Inflammatory macrophage treated with lipopolysaccharide for 1 hour (primary cell): ENCODE measurements around the gene RGS11.
"Not testable (repeated sequence)": the region's sequence is repeated elsewhere in the genome, so short reads cannot be mapped to it uniquely, and the experiment has no call there.

Experiments used
- DNase-seq, 2 donors: peaks; one replicate each; pipeline ENCODE4 v3.0.0-alpha.2; 2020 to 2022

RGS11 gene

DNA sequence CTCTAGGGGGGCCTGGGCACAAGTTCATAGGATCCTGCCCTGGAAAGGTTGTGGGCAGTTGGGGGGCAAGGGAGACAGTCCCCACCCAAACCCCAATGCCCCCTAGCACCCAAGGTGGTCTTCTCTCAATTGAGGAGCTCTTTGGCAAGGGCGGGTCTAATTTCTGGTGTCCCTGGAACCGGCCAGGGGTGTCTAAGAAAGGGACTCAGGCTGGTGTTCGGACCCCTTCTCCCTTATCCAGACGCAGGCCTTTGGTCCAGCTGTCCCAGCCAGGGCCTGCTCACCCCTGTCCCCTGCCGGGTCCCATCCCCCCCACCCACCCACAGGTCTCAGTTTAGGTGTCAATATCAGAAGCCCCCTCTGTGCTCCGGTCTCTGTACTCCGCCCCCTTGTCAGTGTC lies 3.8 kb upstream of the RGS11 start:
- no peak for DNase-seq

DNA sequence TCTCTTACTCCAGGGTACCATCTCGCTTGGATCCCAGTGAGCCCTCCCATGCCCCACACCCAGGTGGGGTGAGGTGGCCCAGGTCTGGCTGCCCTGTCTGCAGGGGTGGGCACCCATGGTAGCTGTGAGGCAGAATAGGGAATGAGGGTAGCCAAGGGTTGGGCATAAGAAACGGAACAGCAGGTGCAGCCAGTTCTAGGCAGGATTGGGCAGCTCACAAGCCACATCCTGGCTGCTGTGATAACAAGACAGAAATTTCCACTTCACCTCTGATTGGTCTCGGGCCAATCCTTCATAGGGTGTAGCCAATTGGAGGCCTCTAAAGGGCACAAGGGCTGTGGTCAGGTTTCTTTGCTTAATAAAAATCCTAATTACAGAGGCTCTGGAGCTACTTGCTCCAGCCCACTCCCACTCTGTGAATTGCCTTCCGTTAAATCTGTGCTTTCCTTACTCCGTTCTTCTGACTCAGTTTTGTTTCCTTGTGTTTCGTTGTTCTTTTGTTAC lies 3.2 kb upstream of the RGS11 start:
- peak in 1 of 2 donors; percentile 2 for DNase-seq

DNA sequence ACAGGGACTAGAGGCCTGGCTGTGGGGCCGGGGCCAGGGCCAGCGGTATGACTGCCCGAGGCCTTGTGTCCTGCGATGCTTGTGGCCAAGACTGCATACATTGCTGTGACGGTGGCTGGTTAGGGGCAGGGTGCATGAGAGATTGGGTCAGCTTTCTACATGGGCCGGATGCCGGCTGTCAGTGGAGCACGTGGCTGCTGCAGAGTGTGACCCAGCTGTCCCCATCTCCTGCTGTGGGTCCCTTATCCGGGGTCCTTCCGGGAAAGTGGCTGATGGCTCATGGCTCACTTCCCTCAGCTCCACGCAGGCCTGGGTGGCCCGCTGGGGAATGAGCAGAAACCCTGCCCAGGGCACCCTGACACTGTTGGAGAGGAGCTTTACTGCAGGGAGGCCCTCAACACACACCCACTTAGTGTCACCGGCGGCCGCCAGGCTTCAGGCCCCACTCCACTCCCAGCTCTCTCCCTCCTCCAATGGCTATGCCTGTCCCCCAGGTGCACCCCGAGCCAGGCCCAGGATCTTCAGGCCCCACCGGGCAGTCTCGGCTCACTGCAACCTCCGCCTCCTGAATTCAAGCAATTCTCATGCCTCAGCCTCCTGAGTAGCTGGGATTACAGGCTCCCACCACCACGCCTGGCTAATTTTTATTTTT lies 808 bp upstream of the RGS11 start:
- no peak for DNase-seq

DNA sequence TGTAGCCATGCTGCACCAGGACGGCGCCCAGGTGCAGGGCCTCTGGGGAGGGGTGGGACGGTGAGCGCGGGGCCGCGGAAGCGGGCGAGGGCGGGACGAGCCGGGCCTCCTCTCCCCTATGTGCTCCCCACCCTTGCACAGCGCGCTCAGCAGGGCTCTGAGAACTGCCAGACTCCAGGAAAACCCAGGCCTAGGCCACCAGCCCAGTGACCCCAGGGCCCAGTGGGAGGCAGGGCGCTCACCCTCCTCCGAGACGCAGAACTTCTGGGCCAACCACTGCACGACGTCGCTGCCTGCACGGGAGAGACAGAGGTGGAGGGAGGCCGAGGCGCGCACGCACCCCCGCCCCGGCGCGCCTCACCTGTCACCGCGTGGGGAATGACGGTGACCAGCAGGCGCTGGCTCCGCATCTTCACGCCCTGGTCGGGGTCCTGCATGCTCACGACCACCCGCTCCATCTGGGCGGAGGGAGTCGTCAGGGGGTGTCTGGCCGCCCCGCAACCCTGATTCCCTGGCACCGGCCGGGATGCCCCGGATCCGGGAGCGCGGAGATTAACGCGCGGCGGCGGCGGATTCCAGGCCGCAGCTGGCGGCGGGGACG lies 603 bp downstream of the RGS11 start:
- DNase-seq, result no peak

DNA sequence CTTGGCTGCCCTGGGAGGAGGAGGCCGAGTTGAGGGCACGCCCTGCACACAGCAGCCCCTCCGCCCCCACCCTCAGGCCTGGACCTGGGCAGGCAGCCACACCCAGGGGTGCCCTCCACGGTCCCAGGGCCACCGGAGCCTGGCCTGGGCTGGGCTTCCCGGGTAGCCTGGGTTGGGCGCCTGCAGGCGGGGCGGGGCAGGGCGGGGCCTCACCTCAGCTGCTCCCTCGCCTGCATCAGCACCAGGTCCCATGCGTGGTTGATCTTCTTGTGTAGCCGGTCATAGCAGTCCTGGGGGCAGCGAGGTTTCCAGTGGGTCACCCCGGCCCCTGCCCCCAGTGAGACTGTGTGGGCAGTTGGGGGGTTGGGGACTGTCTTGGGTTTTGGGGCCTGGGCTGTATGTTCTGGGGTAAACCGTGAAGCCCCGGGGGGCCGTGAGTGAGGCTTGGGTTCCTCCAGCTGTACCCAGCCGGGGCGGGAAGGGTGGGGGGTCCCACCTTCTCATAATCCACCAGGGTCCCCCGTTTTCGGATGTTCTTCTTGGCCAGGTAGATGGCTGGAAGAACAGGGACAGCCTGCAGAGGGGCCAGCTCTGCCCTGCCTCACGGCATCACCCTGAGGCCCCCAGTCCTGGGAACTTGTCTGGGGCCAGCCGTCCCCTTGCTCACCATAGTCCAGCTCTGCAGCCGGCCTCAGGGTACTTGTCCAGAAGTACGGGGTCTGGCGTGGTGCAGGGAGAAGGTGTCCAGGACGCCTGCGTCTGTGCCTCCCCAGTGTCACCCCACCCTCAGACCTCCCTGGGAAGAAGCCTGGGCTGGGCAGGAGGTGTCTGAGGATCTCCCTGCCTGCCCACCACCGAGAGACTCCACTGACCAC lies 2.0 kb downstream of the RGS11 start:
- no peak for DNase-seq

DNA sequence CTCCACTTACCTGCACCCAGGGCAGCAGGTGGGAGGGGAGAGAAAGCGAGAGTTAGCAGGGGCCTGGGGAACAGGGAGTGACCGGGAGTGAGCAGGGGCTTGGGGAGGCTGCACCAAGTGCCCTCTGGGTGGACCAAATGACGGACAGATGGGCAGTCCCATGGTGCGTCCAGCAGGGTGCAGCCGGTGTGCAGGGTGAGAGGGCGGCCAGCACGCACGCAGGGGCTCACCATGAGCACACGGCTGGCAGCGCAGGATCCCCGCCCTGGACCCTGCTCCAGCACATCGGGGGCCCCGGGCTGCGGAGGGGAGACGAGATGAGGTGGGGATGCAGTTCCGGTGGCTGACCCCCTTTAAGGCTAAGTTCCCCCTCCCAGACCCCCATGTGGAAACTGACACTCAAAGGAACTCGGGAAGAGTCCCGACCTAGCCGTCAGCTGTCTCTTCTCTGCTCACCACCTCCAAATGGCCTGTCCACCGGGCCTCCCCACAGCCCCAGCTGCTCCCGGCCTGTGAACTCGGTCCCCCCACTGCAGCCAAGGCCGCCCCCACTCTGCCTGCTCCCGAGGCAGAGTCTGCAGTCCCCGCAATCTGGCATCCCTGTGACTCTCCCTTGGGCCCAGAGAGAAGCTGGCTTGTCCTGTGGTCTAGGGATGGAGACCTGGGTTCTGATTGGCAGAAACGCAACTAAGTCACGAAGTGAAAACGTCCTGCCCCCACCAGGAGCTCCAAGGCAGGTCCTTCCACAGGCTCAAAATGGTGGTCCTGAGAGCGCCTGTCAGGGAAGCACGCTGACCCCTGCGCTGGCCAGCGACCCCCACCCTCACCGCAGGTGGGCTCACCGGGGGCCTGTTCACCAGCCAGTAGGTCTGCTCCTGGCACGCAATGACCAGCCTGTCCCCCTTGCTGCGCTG lies 2.9 kb downstream of the RGS11 start:
- DNase-seq, result no peak

DNA sequence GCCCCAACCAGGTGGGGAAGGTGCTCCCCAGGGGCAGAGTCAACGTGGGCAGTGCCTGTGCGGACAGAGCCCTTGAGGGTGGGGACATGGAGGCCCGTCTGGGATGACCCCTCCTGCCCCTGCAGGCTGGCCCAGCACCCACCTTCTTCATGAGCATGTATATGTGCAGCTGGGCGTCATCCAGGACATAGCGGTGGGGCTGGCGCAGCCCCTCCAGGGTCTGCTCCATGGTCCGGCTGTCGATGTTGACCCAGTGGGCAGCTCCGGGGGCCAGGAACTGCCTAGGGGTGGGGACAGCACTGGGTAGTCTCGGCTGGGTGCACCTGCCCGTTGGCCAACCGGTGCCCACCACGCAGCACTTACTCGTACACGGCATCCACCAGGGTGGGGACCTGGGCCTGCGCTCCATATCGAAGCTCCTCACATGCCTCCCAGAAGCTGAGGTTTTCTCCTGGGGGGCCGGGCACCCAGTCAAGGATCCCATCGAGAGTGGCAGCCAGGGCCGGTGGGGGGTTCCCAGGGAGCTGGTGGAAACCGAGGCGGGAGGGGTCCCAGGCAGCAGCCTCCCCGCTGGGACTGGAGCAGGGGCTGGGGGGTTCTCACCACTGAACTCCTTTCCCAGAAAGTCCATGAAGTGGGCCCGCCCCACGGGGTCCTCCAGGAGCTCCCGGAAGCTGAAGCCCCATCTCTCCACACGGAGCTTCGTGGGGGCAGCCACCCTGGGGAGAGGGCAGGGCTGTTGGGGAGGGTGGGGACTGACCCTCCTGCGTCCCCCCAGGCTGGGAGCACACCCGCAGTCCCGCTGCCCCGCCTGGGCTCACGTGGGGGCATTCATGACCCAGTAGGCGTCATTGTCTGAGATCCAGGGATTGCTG lies 5.1 kb downstream of the RGS11 start:
- DNase-seq, result no peak

DNA sequence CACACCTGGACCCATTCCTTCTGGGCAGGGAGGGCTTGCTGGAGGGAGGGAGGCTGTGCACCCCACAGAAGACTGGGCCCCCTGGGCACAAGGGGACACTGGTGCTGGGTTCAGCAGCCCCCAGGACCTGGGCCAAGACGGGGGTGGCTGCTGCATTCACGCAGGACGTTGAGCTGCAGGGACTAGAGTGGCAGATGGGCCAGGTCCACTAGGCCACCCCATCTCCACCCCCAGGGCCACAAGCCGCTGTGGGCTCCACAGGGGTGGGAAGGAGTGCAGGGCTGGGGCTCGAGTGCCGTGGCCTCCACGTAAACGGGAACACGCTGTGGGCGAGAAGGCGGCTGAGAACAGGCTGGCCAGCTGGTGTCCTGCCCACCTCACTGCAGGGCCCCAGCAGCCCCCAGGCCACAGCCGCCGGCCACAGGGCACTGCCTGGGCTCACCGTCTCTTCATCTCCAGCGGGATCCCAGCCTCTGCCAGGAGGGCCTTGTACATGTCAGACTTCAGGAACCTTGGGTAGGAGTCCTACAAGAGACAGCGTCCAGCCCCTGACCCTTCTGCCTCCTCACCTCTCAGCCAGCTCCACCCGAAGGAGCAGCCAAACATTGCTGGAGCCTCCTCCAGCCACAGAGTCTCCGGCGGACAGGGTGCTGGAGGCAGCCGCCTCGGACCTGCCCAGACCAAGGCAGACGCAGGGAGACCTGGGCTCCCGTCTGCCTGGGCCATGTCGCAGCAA lies 6.5 kb downstream of the RGS11 start:
- DNase-seq, result no peak

DNA sequence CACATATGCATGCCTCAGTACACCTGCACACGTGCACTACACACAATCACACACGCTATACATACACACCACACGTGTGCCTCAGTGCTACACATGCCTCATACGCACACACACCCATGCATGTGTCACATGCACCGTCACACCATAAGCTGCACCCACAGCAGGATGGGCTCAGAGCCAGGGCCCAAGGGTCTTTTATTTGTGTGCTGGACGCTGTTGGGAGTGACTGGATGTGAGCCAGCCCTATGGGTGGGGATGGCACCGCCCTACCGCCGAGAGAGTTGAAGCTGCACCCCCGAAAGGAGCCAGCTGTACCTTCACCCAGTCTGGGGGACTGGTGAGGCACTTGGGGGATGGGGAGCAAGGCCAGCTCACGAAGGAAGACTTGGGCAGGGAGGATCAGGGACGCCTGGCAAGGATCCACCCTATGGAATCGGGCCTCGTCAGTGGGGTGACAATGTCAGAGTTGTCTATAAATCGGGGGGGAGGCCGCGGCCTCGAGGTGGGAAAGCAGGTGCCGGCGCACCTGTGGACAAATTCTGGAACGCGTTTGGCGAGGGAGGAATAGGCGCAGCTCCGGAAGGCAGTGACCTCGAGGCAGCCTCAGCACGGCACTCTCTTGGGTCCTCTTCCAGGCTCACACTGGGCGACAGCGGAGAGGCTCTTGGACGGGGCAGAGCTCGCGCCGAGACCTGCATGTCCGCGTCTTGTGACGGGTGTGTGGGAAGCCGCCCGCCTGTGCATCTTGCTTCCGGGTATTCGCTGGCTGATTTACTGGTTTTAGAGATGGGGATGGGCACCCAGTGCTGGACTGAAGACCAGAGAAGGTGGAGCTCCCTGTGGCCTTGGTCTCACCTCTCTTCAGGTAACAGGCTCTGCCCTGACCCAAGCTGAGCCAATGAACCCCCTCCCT lies 7.3 kb downstream of the RGS11 start:
- DNase-seq, result no peak

DNA sequence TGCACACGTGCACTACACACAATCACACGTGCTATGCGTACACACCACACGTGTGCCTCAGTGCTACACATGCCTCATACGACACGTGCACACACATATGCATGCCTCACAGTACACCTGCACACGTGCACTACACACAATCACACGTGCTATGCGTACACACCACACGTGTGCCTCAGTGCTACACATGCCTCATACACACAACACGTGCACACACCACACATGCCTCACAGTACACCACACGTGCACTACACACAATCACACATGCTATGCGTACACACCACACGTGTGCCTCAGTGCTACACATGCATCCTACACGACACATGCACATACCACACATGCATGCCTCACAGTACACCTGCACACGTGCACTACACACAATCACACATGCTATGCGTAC lies 8.2 kb downstream of the RGS11 start:
- DNase-seq, result not testable (repeated sequence)

DNA sequence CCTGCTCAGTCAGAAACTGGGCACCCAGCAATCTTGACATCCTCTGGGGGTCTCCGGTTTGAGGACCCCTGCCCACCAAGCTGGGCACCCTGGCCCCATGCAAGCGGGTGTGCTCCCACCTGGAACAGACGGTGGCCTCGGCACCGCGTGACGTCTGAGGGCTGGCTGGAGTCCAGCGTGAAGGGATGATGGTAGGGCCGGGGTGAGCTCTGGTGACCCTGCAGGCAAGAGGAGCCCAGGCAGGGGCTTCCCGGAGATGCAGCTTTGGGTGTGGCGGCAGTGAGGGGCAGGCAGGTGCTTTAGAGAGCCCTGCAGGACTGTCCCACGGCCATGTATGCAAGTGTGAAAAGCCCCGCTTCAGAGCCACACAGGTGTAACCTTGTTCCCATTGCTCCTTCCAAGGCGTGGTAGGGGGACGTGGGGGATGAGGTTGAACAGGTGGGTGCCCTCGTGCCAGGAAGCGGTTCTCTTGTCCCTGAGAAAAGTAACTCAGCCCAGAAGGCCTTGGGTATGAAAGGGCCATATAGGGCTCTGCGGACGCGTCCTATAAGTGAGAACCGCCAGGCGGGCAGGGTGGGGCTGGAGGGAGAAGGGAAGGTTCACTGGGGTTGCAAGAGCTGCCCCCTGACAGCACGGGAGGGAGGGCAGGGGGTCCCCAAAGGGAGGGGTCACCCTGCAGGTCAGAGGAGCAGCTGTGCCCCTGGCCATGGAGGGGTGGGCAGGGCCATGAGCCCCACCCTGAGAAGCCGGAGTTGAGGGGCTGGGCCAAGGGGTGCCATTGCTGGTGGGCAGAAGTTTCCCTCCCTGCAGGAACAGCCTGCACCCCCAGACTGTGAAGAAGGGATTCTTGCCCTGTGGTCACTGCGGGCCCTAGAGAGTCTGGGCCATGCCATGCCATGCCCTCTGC lies 9.2 kb downstream of the RGS11 start:
- DNase-seq, result no peak

DNA sequence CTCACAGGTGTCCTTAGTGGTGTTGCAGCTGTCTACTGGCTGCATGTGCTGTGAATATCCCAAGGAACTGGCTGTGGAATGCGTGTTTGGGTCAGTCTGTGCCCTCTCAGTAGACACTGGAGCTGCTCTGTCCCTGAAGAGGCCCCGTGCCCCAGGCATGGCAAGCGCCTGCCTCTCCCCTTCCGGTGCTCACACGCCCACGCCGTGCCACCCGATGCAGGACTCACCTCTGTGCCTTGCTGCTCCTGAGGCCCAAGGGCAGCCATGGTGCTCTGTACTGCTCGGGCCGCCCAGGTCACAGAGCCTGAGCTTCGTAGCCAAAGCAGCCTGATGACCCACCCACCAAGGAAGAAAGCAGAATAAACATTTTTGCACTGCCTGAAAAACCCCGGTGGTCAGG lies 10.0 kb downstream of the RGS11 start:
- DNase-seq, result no peak

DNA sequence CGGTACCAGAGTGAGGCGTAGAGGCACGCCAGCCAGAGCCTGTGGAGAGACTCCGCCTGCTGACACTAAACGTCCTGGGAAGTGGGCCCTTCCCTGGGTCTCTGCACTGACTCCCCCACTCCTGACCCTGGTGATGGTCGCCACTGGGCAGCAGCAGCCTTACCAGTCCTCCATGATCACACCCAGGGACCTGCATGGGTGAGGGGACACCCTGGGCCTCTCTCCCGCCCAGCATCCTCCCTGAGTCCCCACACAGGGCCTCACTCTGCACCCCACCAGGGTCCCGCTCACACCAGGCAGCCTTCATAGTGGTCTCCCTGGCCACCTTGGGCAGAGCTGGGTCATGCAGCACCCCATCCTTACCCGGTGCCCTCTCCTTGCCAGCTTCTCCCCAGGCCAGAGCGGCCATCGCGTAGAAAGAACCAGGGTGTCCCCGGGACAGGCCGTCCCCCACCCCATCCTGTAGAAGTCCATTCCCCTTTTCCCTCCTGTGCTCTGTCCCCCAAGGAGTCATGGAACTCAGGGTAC lies 10.7 kb downstream of the RGS11 start:
- no peak for DNase-seq

DNA sequence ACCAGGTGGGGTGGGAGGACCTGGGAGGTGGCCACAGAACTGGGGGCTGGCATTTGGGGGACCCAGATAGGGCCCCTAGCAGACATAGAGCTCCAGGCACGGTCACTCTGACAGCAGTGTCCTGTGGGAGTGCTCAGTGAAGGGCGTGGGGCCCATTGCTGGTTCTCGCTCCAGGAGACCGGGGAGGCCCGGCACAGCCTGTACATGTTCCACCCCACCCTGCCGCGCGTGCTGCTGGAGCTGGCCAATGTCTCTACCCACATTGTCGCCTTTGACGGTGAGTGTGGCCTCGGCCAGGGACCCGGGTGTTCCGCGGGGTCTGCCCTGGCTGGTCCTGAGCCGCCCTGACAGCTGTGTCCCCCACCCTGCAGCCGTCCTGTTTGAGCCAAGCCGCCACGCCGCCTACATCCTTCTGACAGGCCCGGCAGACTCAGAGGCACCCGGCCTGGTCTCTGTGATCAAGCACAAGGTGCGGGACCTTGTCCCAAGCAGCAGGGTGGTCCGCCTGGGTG lies 11.2 kb downstream of the RGS11 start:
- no peak for DNase-seq

DNA sequence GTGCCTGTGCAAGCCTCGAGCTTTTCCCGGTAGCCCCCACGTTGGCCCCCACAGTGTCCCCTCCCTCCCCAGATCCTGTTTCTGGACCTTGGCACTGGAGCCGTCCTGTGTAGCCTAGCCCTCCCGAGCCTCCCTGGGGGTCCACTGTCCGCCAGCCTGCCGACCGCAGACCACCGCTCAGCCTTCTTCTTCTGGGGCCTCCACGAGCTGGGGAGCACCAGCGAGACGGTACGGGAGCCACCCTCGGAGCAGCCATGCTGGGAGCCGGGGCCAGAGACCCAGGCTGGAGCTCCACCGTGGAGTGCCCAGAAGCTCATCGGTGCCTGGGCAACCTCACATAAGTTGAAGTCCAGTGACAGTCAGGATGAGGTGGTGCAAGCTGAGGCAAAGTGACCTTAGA lies 11.8 kb downstream of the RGS11 start:
- no peak for DNase-seq

DNA sequence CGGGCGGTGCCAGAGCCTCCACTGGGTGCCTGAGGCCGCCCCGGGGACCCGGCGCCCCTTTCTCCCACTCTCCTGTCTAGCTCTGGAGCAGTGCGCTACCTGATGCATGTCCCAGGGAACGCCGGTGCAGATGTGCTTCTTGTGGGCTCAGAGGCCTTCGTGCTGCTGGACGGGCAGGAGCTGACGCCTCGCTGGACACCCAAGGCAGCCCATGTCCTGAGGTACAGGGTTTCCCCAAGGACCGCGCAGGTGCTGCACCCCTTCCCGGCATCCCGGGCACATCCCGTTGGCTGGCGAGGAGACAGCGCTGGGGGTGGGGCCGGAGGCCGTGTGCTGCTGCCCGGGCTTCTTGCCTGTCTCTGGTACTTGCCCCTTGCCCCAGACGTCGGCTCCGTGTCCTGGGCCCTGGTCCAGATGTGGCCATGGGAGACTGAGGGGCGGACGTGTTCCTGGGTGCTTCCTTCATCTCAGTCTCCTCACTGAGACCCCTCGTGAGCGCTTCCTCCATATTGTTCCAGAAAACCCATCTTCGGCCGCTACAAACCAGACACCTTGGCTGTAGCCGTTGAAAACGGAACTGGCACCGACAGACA lies 12.5 kb downstream of the RGS11 start:
- DNase-seq, result no peak

DNA sequence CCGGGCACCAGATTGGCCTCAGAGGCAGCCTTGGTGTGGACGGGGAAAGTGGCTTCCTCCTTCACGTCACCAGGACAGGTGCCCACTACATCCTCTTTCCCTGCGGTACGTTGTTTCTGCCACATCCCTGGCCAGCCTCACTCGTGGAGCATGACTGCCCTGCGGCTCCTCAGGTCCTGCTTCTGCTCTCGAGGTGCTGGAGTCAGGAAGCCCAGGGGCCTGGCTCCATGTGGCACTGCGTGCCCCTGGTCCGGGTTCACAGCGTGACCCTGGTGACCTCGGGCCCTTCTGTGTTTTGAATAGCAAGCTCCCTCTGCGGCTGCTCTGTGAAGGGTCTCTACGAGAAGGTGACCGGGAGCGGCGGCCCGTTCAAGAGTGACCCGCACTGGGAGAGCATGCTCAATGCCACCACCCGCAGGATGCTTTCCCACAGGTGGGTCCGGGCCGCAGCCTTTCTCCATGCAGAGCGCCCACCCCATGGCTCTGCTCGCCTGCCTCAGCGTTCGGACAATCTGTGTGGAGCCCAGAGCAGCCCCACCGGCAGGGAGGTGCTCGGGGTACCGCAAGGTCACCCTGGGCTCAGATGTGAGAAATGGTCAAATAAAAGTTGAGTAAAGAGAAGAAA lies 13.5 kb downstream of the RGS11 start:
- DNase-seq, result no peak
